Ascending aorta (tissue), 2 donors: ENCODE data around the gene TRAM2. TPM values are rescaled to one million over a fixed set of nuclear protein-coding genes. Genes with fewer than 3 reads are reported as not detected.

Experiments
- DNase-seq, 2 donors: peaks; one replicate each; pipeline ENCODE4 v3.0.0-alpha.2; 2019; ENCODE audit warnings: low spot score in 2 of 2
- H3K27ac ChIP-seq, 2 donors: fragments of 200-600 bp; sonication (generic); one replicate each; pipeline ENCODE4 v1.5.1; 2016 to 2017; ENCODE audit warnings: mild to moderate bottlenecking in 1 of 2
- H3K27me3 ChIP-seq: fragments of 200-600 bp; sonication (generic); one replicate; pipeline ENCODE4 v1.5.1; 2017
- H3K36me3 ChIP-seq, 2 donors: fragments of 200-600 bp; sonication (generic); one replicate each; pipeline ENCODE4 v1.5.1; 2016
- H3K4me1 ChIP-seq, 2 donors: fragments of 200-600 bp; sonication (generic); one replicate each; pipeline ENCODE4 v1.5.1; 2016 to 2017; ENCODE audit warnings: mild to moderate bottlenecking in 1 of 2
- H3K4me3 ChIP-seq, 2 donors: fragments of 200-600 bp; sonication (generic); one replicate each; pipeline ENCODE4 v1.5.1; 2016 to 2017; ENCODE audit warnings: mild to moderate bottlenecking in 1 of 2
- H3K9me3 ChIP-seq, 2 donors: fragments of 200-600 bp; sonication (generic); one replicate each; pipeline ENCODE4 v1.5.1; 2016
- CTCF ChIP-seq, 3 experiments: fragments of 200-600 bp in 2 of 3; fragments of 450-650 bp in 1 of 3; sonication (generic) in 2 of 3; IDR thresholded peaks; one replicate each; pipeline ENCODE4 v1.5.1; 2016 to 2019; ENCODE audit warnings: antibody characterized with exemption in 3 of 3, mild to moderate bottlenecking in 1 of 3, moderate library complexity in 1 of 3
- intact Hi-C: fragments of 100-400 bp; cut with DNase I; formaldehyde crosslinking; loops from one replicate; pipeline ENCODE4 v1.15.1; 2023
- total RNA-seq: library from RNA; depleted of rRNA; stranded (reverse); fragments of >200 nt; gene quantifications from one replicate; pipeline ENCODE4 v1.1.0, GENCODE V29; 2016

Gene TRAM2
- total RNA-seq, 1 donor from 2014 or later, result 32.6 TPM

GRCh38 chr6:52566853-52567279, 10.0 kb downstream of the TRAM2 start:
- Histone ChIP-seq H3K9me3 (no peaks in the 10 kb centered on the region), H3K27me3 (no peaks in the 10 kb centered on the region), H3K4me3 (no peak overlapping the region), H3K36me3 (no peaks in the 10 kb centered on the region), H3K27ac (peak overlapping the region; percentile 99 to 100), H3K4me1 (peaks cover 27 to 71% of the 10 kb centered on the region in 2 donors)
- intact Hi-C loops, result no loop called here
- TF ChIP-seq CTCF (IDR thresholded peaks at IDR 0.05), result no peak
- DNase-seq, result no peak

GRCh38 chr6:52566201-52566600, 10.7 kb downstream of the TRAM2 start:
- intact Hi-C loops, result no loop called here
- peaks cover 24 to 66% of the 10 kb centered on the region in 2 donors for H3K4me1 ChIP-seq
- H3K9me3 ChIP-seq, result no peaks in the 10 kb centered on the region
- no peaks in the 10 kb centered on the region for H3K27me3 ChIP-seq
- no peaks in the 10 kb centered on the region for H3K36me3 ChIP-seq
- peak overlapping the region; percentile 99 to 100 for H3K27ac ChIP-seq
- DNase-seq, result no peak
- no peak overlapping the region for H3K4me3 ChIP-seq
- no peak for TF ChIP-seq CTCF (IDR thresholded peaks at IDR 0.05)

- no peaks in the 10 kb centered on the region for H3K9me3 ChIP-seq
- intact Hi-C loops, result no loop called here
- no peak for TF ChIP-seq CTCF (IDR thresholded peaks at IDR 0.05)
- H3K27ac ChIP-seq, result peak overlapping the region; percentile 28 to 99
- no peaks in the 10 kb centered on the region for H3K36me3 ChIP-seq
- DNase-seq, result no peak
- H3K4me3 ChIP-seq, result no peak overlapping the region
- peaks cover 24 to 59% of the 10 kb centered on the region in 2 donors for H3K4me1 ChIP-seq
- no peaks in the 10 kb centered on the region for H3K27me3 ChIP-seq
Observed at GRCh38 chr6:52564856-52565255, 12.0 kb downstream of the TRAM2 start.

GRCh38 chr6:52562911-52563310, 13.9 kb downstream of the TRAM2 start:
- intact Hi-C loops, result no loop called here
- DNase-seq, result no peak
- H3K9me3 ChIP-seq, result no peaks in the 10 kb centered on the region
- no peak overlapping the region for H3K27ac ChIP-seq
- peaks cover 22 to 43% of the 10 kb centered on the region in 2 donors for H3K4me1 ChIP-seq
- no peak overlapping the region for H3K4me3 ChIP-seq
- no peaks in the 10 kb centered on the region for H3K36me3 ChIP-seq
- no peaks in the 10 kb centered on the region for H3K27me3 ChIP-seq
- no peak for TF ChIP-seq CTCF (IDR thresholded peaks at IDR 0.05)

- intact Hi-C loops, result no loop called here
- H3K4me1 ChIP-seq, result peaks cover 8 to 38% of the 10 kb centered on the region in 2 donors
- H3K36me3 ChIP-seq, result no peaks in the 10 kb centered on the region
- peak overlapping the region in 1 of 2 donors; percentile 30 for H3K27ac ChIP-seq
- DNase-seq, result no peak
- H3K27me3 ChIP-seq, result no peaks in the 10 kb centered on the region
- H3K9me3 ChIP-seq, result no peaks in the 10 kb centered on the region
- H3K4me3 ChIP-seq, result no peak overlapping the region
- no peak for TF ChIP-seq CTCF (IDR thresholded peaks at IDR 0.05)
Observed at GRCh38 chr6:52560462-52560861, 16.4 kb downstream of the TRAM2 start.
